Left renal pelvis (tissue), 4 donors: ENCODE data around the gene ATP1A3. TPM values are rescaled to one million over a fixed set of nuclear protein-coding genes. Genes with fewer than 3 reads are reported as not detected.

ENCODE experiments used
- DNase-seq, 4 donors: peaks; one replicate each; pipeline ENCODE4 v3.0.0-alpha.2; 2013; ENCODE audit warnings: low read depth in 4 of 4, low spot score in 3 of 4
- polyA plus RNA-seq, 4 donors: library from polyadenylated mRNA; unstranded; fragments of 120-200 nt; gene quantifications; one replicate each; pipeline ENCODE4 v1.2.1, GENCODE V29; 2013; ENCODE audit not compliant: insufficient read length in 4 of 4

Gene ATP1A3
- polyA plus RNA-seq, 4 donors, result 0.26 to 0.69 (median 0.60) TPM; not detected in 1

DNA sequence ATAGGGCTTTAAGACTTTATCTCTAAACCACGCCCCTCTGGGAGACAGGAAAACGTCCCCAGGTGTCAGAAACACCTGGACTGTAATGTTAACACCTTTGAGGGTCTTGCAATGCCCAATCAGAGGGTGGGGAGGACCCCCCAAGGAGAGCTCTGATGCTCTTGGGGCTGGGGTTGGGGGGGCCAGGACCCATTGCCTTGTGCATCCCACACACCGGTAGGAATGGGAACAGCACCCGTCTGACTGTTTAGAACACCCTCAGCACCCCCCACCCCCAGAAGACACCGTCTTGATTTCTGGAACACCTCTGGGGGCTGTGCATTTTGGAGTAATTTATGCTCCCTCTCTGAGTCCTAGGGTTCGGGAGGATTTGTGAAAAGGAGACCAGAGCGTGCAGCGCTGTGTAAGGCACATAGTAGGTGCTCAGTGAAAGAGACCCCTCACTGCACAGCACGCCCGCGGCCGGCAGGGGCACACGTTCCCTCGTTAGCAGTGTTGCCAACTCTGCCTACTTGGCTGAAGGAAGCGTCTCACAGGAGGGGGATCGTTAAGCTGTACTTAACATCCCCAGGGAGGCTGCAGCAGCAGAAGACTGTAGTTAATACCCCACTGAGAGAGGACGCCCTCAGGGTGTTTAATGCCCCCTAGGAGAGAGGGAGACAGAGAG lies 63.0 kb downstream of the ATP1A3 start:
- no peak for DNase-seq

DNA sequence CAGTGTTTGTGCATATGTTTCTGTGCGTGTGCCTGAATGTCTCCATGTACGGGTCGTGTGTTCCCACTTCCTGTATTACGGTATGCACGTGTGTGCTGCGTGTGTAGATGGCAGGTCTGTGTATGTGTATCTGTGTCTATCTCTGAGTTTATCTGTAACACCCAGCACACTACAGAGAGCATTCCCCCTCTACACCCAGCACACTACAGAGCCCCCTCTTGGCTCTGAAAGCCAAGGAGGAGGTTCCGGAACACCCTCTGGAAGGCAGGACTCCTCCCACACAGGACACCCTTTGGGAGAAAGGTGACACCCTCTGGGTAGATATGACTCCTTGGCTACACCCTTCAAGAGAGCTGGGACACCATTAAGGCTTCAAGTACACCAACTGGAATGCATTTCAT lies 63.7 kb downstream of the ATP1A3 start:
- DNase-seq, result no peak

DNA sequence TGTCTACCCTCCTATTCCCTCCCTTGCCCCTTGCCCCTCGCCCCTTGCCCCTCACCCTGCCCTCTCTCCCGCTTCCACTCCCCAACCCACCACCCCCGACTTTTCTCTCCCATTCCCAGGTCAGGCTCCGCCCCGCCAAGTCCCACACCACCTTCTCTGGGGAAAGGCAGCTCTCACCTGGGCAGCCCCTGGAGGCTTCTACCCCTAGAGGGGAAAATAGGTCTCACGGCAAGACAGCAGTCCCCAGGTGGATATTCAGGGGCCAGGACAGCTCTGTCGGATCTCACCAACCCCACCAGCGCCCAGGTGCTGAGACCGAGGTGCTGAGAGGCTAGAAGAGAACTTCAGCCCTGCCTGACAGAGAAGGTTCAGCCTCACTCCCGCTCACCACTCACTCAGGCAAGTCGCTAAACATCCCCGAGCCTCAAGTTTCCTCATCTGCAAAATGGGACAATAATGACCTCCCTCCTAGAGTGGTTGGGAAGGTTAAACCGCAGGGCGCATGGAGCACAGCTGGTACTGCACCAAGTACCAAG lies 64.4 kb downstream of the ATP1A3 start:
- DNase-seq, result no peak

DNA sequence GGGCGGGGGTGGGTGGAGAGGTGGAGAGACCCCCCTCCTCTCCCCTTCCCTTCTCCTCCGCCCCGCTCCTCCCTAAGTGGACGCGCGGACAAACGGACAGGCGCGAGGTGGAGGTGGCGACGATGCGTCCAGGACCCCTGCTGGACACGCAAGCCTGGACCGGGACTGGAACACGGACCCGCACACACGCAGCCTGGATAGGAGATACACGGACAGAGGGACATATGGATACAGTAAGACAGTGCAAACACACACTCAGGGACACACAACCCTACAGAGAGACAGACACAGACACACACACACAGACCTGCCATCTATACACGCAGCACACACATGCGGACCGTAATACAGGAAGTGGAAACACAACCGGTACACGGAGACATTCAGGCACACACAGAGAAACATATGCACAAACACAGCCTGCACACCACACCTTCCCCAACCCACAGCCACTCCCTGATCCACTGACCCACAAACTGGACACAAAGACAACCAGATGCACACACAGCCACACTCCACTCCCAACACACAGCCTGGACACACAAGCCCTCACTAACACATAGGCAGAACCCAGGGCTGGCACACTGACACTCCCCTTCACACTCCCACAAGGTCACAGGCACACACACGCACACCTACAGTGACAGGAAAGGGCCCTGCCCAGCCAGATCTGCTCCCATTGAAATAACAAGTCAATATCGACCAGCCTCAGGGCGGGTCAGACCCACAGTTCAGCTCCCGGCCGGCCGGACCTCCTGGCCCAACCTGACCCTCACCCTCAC lies 65.1 kb downstream of the ATP1A3 start:
- no peak for DNase-seq

DNA sequence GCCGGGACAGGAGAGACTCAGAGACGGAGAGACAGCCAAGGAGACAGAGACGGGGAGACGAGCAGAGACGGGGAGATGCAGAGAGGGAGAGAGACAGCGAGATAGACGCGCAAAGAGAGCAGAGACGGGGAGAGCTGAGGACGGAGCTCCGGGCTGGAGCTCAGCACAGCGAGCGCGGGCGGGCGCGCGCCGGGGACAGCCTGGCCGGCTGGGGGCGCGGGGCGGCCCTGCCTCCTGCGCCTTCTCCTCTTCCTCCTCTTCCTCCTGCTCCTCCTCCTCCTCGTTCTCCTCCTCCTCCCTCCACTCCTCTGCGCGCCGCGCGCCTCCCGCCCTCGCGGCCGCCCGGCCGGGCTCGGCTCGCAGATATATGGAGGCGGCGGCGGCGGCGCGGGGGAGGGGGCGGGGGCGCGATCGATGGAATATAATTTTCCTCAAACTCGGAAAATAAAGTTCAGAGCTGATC lies 65.8 kb downstream of the ATP1A3 start, which contains the start of gene ERFL:
Gene ERFL (minus strand): TSS at position 229 of the 463 bp plus-strand sequence. CDS start 15,530 bp downstream, outside the sequence.
- no peak for DNase-seq

DNA sequence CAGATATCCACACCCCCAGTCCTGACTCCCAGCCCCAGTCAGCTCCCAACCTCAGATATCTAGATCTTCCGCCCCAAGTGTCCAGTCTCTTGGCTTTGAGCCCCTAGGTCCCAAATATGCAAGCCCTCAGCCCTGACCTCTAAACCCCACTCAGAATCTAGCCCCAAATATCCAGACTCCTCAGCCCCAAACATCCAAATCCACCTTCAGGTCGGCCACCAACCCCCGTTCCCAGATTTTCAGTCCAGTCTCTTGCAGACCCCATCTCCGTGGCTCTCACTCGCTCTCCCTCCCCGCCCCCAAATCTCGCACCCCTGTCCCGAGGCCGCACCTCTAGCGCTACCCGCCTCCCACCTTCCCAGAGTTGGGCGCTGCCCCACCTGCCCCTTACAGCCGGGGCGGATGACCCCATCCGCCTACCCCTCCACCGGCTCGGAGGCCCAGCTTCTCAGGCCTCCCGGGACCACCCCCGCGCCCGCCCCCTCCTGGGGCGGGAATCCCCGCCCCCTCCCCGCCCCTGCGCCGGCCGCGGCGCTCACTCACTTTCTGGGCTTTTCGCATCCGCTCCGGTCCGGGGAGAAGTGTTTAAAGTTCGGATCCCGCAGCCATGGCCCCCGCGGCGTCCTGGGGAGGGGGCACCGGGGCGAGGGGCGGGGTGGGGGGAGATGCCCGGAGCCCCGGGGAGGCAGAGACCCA lies 66.4 kb downstream of the ATP1A3 start:
- DNase-seq, result no peak

DNA sequence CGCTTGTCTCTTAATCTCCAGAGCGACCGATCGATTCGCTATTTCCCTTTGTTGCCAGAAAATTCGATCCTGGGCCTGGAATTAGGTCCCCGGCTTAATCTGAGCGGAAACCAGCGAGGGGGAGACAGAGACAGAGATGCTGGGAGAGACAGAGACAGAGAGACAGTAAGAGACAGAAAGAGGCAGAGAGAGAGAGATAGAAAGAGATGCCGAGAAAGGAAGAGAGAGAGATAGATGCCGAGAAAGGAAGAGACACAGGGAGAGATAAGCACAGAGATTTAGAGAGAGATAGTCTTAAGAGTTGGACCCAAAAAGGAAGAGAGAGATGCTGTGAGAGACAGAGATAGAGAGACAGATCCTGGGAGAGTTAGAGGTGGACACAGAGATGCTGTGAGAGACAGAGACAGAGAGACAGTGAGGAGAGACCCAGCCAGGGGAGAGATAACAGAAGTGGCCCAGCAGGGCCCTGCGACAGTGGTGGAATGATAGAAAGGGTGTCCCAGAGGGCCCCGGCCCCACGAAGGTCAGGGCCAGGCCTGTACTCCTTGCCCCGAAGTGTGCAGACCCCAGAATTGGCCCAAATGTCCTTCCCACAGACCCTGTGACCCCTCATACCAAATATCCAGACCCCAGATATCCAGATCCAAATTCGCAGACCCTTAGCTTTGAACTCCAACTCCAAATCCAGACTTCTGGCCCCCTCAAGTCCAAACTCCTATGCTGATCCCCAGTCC lies 67.1 kb downstream of the ATP1A3 start:
- DNase-seq, result no peak

DNA sequence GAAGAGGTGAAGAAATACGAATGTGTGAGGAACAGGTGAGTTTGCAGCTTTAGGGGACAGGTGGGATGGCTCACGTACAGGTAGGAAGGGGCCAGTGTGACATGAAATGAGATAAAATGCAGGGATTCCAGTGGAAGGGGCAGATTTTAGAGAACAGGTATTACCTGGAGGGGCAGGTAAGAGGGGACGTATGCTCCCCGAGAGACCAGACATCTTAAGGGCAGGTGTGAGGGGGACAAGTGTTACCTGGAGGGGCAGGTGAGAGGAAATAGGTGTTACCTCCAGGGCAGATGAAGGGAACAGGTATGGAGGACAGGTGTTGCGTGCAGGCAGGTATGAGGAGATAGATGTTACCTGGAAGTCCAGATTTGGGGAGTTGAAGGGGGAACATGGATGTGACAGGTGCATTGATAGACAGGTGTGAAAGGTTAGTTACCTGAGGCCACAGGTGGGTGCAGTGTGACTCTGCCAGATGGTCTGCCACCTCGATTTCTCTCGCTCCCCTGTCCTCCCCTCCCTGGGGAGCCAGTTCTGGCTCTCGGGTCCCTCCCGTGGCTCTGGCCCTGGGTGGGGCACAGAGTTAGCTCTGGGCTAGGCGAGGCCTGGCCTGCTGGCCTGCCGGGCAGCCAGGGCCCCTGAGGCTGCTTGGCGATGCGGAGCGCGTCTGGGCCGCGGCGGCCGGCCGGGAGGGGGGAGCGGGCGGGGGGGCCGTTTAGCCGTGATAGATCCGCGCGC lies 67.8 kb downstream of the ATP1A3 start:
- DNase-seq, result no peak

DNA sequence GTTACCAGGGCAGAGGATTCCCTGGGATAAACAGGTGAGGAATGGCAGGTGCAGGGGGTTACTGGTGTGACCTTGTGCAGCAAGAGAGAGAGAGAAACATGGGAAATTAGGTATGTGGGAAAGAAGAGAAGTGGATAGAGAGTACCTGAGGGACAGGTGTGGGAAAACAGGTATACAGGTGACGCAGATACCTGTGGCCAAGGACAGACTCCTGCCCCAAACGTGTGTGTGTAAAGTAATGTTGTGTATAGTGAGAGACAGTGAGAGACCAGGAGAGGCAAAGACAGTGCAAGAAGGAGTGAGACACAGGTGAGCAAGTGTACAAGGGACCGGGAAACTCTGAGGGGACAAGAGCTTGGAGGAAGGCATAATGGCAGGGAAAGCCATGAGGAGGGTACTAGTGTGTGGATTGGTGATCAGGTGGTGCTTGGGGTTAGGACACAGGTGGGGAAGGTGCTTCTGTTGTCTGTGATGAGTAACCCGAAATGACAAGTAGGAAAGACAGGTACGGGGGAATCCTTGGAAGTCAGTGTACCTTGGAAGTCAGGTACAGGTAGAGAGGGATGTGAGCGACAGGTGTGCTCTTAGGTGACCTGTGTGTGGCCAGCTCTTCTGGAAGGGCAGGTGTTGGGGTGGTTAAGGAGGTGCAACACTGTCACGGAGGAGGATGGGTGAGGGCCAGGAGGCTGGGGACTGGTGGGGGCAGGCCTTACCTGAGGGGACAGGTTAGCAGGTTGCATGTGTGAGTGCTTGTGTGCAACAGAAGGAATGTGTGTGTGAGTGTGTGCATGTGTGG lies 68.6 kb downstream of the ATP1A3 start:
- DNase-seq, result no peak

DNA sequence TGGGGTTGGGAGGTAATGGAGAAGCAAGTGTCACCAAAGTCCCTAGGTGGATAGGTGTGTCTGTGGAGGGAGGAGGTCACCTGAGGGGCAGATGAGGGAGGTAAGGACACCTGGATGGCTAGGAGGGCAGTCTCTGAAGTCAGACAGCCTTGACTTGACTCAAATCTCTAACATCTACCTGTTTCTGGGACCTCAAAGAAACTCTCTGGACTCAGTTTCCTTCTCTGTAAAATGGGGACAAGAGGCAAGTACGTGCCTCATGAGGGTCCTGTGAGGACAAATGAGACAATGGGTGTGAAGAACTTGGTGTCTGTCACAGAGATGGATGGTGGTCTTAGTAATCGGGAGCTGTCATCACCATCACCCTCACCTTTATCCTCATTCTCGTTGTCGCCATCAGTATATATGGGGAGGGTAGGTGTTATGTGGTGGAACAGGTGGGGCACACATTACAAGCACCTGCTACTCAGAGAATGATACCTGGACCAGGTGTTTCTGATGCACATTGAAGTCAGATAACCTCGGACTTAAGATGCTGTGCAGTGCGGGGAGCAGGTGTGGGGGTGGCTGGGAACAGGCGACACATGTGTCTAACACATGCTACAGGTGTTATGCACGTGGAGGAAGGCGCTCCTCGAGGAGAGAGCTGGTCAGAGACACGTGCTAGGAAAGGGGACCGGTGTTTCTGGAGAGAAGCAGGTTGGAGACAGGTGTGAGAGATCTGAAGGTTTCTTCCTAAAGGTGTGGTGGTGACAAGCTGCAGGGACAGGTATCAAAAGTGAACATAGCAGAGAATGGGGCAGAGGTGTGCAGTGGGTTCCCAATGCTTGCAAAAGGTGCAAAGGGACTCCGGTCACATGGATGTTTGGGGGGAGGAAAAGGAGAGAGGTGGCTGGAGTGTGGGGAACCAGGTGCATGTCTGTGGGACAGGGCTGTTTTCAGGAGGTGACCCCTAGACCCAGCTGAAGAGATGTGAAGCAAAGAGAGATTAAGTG lies 69.6 kb downstream of the ATP1A3 start:
- no peak for DNase-seq

DNA sequence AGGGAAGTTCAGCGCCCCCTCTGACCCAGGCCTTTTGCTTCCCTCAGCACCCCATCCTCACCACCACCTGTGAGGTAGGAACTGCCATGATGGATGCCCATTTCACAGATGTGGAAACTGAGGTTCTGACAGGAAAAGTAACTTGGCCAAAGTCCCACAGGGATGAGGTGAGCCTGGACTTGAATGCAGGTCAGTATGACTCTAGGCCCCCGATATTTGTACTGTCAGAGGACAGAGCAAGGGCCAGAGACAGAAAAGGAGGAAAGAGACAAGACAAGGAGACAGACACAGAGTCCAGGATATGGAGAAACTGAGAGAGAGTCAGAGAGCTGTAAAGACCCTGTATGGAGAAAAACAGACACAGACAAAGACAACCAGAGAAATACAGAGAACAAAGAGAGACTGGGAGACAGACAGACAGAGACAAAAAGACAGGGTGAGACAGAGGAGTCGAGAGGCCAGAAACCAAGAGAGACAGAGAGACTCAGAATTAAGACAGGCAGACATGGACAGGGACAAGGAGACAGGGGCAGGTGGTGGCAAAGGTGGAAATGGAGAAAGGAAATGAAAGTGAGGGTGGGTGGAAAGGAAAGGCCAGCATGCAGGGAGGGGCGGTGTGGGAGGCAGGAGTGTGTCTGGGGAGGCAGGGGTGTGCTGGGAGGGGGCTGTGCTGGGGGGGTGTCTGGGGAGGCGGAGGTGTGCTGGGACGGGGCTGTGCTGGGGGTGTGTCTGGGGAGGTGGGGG lies 70.8 kb downstream of the ATP1A3 start:
- no peak for DNase-seq

DNA sequence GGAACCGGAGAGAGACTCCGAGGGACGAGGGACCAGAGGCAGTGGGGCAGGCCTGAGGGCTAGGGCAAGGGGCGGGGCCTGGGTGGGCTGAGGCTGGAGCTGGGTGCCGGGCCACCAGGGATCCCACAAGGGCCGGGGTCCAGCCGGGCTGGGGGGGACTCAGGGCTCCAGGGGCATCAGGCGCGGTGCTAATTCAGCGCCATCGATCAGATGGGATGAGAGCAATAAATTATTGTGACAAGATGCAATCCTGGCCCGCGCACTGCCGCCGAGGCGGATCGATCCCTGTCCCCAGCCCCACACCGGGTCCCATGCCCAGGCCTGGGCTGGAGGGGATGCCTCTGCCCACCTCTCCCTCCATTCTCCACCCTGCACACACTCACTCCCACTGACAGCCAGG lies 71.4 kb downstream of the ATP1A3 start:
- no peak for DNase-seq

DNA sequence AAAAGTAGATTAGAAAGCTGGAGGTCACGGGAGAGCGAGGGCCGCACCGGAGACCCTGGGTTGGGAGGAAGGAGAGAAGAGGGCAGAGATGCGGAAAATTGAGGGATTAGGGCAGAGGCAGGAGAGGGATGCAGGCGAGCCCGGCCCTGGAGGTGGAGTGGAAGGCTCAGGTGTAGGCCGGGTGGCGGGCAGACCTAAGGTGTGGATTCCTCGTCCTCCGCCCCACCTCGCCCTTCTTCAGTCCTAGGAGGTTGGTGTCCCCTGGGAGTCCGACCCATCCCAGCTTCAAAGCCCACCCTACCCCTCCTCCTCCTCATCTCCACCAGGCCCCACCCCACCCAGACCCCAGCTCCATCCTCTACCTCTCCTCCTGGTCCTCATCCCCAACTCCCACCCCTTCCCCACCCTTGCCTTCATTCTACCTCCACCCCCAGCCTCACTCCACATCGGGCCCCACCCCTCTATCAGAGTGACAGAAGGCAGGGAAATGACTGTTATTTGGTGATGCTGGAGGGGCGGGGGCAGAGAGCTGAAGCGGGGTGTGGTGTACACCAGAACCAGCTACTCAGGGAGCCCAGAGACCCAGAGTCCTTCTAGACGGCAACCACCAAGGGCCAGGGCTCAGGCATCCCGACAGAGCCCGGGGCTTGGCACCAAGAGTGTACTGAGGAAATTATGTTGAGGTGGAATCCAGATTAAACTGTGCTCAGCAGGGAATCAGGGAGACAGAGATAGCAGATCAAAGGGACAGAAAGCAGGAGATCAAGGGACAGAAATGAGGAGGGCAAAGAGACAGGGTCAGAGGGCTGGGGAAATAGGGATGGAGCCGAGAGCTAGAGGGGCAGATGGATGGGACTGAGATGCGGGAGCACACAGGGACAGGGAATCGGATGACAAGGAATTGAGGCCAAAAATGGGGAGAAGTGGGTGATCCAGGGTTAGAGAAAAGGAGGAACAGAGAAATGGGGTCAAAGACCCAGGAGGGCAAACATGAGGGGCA lies 72.2 kb downstream of the ATP1A3 start:
- no peak for DNase-seq

DNA sequence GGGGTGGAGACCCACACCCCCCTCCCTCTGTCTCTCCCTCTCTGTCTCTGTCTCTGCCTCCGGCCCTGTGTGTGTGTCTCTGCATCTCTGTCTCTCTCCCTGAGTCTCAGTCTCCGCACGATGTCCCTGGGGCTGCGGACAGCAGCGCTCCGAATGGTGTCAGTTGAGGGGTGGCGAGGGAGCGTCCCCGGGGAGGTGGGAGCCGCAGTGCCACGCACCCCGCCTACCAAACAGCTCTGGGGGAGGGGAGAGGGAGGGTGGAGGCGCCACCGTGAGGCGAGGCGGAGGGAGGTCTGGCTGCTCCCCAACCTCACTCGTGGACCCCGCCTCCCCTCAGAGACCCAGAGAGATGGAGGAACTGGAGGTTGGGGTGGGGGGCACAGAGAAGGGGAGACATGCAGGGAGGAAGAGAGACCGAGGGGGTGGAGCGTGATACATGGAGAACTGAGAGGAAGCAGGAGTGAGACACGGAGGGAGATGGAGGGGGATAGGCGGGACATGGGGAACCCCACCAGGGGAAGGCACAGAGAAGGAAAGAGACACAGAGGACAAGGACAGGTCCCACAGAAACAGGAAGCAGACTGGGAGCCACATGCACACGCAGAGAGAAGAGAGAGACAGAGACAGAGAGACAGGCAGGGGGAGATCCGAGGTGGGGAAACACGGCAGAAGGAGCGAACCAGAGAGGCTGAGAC lies 73.0 kb downstream of the ATP1A3 start:
- DNase-seq, result no peak
